ENCODE measurements around the gene TDRD9. TPM values are rescaled to one million over a fixed set of nuclear protein-coding genes. Genes with fewer than 3 reads are reported as not detected.

Gene TDRD9
- total RNA-seq, 6 experiments from 2014 or later, result 0.31 to 0.86 (median 0.43) TPM; not detected in 1

- no peaks in the 10 kb centered on the region for H3K27me3 ChIP-seq
- no peaks in the 10 kb centered on the region for H3K4me1 ChIP-seq
- no peak for TF ChIP-seq POLR2A (IDR thresholded peaks at IDR 0.05)
- TF ChIP-seq CTCF (IDR thresholded peaks at IDR 0.05), result no peak
- no peak overlapping the region for H3K4me3 ChIP-seq
- no peak overlapping the region for H3K27ac ChIP-seq
- WGBS (ENCODE audit: insufficient coverage, low coverage, low lambda C conversion rate, missing lambda C conversion rate), result 68% methylated on average over 6 of the region's 6 CpGs
- intact Hi-C loops (cut with DNase I), result no loop called here
- H3K9me3 ChIP-seq, result no peaks in the 10 kb centered on the region
- H3K36me3 ChIP-seq, result no peaks in the 10 kb centered on the region
- no peak for DNase-seq
- ATAC-seq, result no peak
Observed at GRCh38 chr14:104041430-104042104, 113.3 kb downstream of the TDRD9 start.

- no CpG with 5 or more reads among the region's 6 CpGs for WGBS (ENCODE audit: insufficient coverage, low coverage, low lambda C conversion rate, missing lambda C conversion rate)
- intact Hi-C loops (cut with DNase I), result no loop called here
Observed at GRCh38 chr14:104044016-104044415, 115.8 kb downstream of the TDRD9 start.

GRCh38 chr14:104047761-104048160 is 119.5 kb downstream of the TDRD9 start:
- ATAC-seq, result no peak
- intact Hi-C loops (cut with DNase I), result no loop called here
- TF ChIP-seq POLR2A (IDR thresholded peaks at IDR 0.05), result no peak
- H3K27me3 ChIP-seq, result no peaks in the 10 kb centered on the region
- WGBS (ENCODE audit: insufficient coverage, low coverage, low lambda C conversion rate, missing lambda C conversion rate), result 77% methylated on average over 3 of the region's 3 CpGs
- H3K36me3 ChIP-seq, result no peaks in the 10 kb centered on the region
- H3K27ac ChIP-seq, result no peak overlapping the region
- H3K4me3 ChIP-seq, result no peak overlapping the region
- no peak for DNase-seq
- no peaks in the 10 kb centered on the region for H3K9me3 ChIP-seq
- H3K4me1 ChIP-seq, result no peaks in the 10 kb centered on the region

More at GRCh38 chr14:104044016-104044415, 115.8 kb downstream of the TDRD9 start:
- Histone ChIP-seq H3K9me3 (no peaks in the 10 kb centered on the region), H3K27me3 (no peaks in the 10 kb centered on the region), H3K4me3 (no peak overlapping the region), H3K27ac (no peak overlapping the region), H3K4me1 (no peaks in the 10 kb centered on the region), H3K36me3 (no peaks in the 10 kb centered on the region)
- TF ChIP-seq POLR2A (IDR thresholded peaks at IDR 0.05), result no peak
- no peak for TF ChIP-seq CTCF (IDR thresholded peaks at IDR 0.05)
- peak in 1 of 4 donors; percentile 30 for ATAC-seq
- no peak for DNase-seq

- no peaks in the 10 kb centered on the region for H3K9me3 ChIP-seq
- DNase-seq (no peak), ATAC-seq (no peak)
- no peaks in the 10 kb centered on the region for H3K36me3 ChIP-seq
- H3K4me1 ChIP-seq, result no peaks in the 10 kb centered on the region
- 75% methylated on average over 1 of the region's 2 CpGs for WGBS (ENCODE audit: insufficient coverage, low coverage, low lambda C conversion rate, missing lambda C conversion rate)
- H3K27me3 ChIP-seq, result no peaks in the 10 kb centered on the region
- no peak overlapping the region for H3K27ac ChIP-seq
- TF ChIP-seq POLR2A (IDR thresholded peaks at IDR 0.05), result no peak
- no peak for TF ChIP-seq CTCF (IDR thresholded peaks at IDR 0.05)
- intact Hi-C loops (cut with DNase I), result no loop called here
- no peak overlapping the region for H3K4me3 ChIP-seq
Observed at GRCh38 chr14:104048758-104049507, 120.7 kb downstream of the TDRD9 start.

GRCh38 chr14:104049576-104050240 is 121.5 kb downstream of the TDRD9 start:
- no peak for ATAC-seq
- no peak for TF ChIP-seq CTCF (IDR thresholded peaks at IDR 0.05)
- TF ChIP-seq POLR2A (IDR thresholded peaks at IDR 0.05), result no peak

More at GRCh38 chr14:104049576-104050240, 121.5 kb downstream of the TDRD9 start:
- no peaks in the 10 kb centered on the region for H3K9me3 ChIP-seq
- H3K4me3 ChIP-seq, result no peak overlapping the region
- no peaks in the 10 kb centered on the region for H3K36me3 ChIP-seq
- DNase-seq, result no peak
- H3K27ac ChIP-seq, result no peak overlapping the region
- intact Hi-C loops (cut with DNase I), result no loop called here
- WGBS (ENCODE audit: insufficient coverage, low coverage, low lambda C conversion rate, missing lambda C conversion rate), result 43% methylated on average over 4 of the region's 9 CpGs
- no peaks in the 10 kb centered on the region for H3K27me3 ChIP-seq
- H3K4me1 ChIP-seq, result no peaks in the 10 kb centered on the region
